ENCODE measurements around the gene SFTPB.
"Not testable (repeated sequence)": the region's sequence is repeated elsewhere in the genome, so short reads cannot be mapped to it uniquely, and the experiment has no call there.

Gene SFTPB

GRCh38 chr2:85672456-85672855 is 4.5 kb upstream of the SFTPB start:
- Histone ChIP-seq H3K27me3 (ENCODE audit: control insufficient read depth in 1 of 2, insufficient read depth in 2 of 2, low read length in 2 of 2) (no peaks in the 10 kb centered on the region), H3K9ac (ENCODE audit: low read length) (no peak overlapping the region), H3K4me3 (ENCODE audit: low read depth in 1 of 2, low read length in 2 of 2) (no peak overlapping the region), H3K4me1 (ENCODE audit: insufficient read depth, low read length) (no peaks in the 10 kb centered on the region), H3K36me3 (ENCODE audit: insufficient read depth, low read length) (no peaks in the 10 kb centered on the region), H3K27ac (ENCODE audit: low read depth, low read length) (no peak overlapping the region), H3K9me3 (ENCODE audit: low read length) (no peaks in the 10 kb centered on the region)

GRCh38 chr2:85670416-85670815 is 2.4 kb upstream of the SFTPB start:
- H3K27me3 ChIP-seq (ENCODE audit: control insufficient read depth in 1 of 2, insufficient read depth in 2 of 2, low read length in 2 of 2); H3K4me1 ChIP-seq (ENCODE audit: insufficient read depth, low read length): not testable (repeated sequence)

DNA sequence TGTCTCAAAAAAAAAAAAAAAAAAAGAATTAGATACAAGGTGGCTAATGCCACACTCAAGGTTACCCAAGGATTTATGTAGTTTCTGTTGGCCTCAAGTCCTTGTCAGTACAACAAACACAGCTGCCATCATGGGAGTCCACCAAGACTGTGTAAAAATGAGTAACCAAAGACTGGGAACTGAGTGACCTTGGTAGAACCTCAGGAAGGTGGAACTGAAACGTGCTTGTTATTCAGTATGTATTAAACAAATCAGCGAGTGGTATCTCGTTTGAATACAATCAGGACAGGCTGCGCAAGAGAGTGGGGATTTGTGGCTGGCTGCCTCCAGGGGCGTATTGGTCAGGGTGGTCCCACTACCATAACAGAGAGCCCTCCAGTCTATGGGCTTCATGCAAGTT is 1.6 kb upstream of the SFTPB start:
- no peaks in the 10 kb centered on the region for H3K36me3 ChIP-seq (ENCODE audit: insufficient read depth, low read length)
- H3K4me3 ChIP-seq (ENCODE audit: low read depth in 1 of 2, low read length in 2 of 2) = no peak overlapping the region
- H3K9me3 ChIP-seq (ENCODE audit: low read length) = no peaks in the 10 kb centered on the region
- no peak overlapping the region for H3K9ac ChIP-seq (ENCODE audit: low read length)
- no peaks in the 10 kb centered on the region for H3K4me1 ChIP-seq (ENCODE audit: insufficient read depth, low read length)
- H3K27ac ChIP-seq (ENCODE audit: low read depth, low read length) = no peak overlapping the region
- H3K27me3 ChIP-seq (ENCODE audit: control insufficient read depth in 1 of 2, insufficient read depth in 2 of 2, low read length in 2 of 2) = no peaks in the 10 kb centered on the region

More at GRCh38 chr2:85670416-85670815, 2.4 kb upstream of the SFTPB start:
- not testable (repeated sequence) for H3K4me3 ChIP-seq (ENCODE audit: low read depth in 1 of 2, low read length in 2 of 2); H3K9me3 ChIP-seq (ENCODE audit: low read length); H3K27ac ChIP-seq (ENCODE audit: low read depth, low read length); H3K36me3 ChIP-seq (ENCODE audit: insufficient read depth, low read length); H3K9ac ChIP-seq (ENCODE audit: low read length)

DNA sequence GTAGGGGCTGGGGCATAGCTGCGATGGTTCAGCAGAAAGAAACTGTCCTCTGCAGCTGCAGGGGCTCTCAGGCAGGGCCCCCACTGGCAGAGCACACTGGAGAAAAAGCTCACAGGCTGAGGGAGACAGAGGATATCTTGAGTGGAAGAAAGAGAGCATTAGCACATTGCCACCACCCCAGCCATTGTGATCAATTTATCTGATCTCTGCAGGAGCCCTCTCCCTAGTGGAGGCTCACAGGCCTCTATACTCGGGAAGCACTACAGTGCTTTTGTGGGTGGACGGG is 801 bp upstream of the SFTPB start:
- no peaks in the 10 kb centered on the region for H3K36me3 ChIP-seq (ENCODE audit: insufficient read depth, low read length)
- H3K4me3 ChIP-seq (ENCODE audit: low read depth in 1 of 2, low read length in 2 of 2) = no peak overlapping the region
- no peak overlapping the region for H3K27ac ChIP-seq (ENCODE audit: low read depth, low read length)
- no peaks in the 10 kb centered on the region for H3K4me1 ChIP-seq (ENCODE audit: insufficient read depth, low read length)
- H3K27me3 ChIP-seq (ENCODE audit: control insufficient read depth in 1 of 2, insufficient read depth in 2 of 2, low read length in 2 of 2) = no peaks in the 10 kb centered on the region
- H3K9ac ChIP-seq (ENCODE audit: low read length) = no peak overlapping the region
- no peaks in the 10 kb centered on the region for H3K9me3 ChIP-seq (ENCODE audit: low read length)

DNA sequence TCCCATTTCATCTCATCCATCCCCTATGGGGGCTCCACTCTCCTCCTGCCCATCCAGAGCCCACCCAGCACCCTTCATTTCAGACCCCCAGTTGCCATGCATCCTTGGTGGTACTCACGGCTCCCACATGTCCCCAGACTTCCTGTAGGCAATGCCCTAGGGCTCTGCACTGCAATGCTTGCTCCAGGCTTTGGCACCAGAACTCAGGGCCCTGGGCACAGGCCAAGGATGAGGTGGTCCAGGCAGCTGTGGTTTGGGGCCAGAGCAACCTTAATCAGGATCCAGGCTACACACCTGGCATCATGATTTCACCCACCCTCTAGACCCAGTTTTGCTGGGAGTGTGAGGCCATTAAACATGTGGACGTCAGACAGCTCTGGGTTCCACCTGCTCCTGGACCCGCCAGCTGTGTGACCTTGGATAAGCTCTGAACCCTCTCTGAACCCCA is 414 bp downstream of the SFTPB start:
- no peaks in the 10 kb centered on the region for H3K4me1 ChIP-seq (ENCODE audit: insufficient read depth, low read length)
- no peak overlapping the region for H3K9ac ChIP-seq (ENCODE audit: low read length)
- no peaks in the 10 kb centered on the region for H3K27me3 ChIP-seq (ENCODE audit: control insufficient read depth in 1 of 2, insufficient read depth in 2 of 2, low read length in 2 of 2)
- no peak overlapping the region for H3K4me3 ChIP-seq (ENCODE audit: low read depth in 1 of 2, low read length in 2 of 2)
- H3K36me3 ChIP-seq (ENCODE audit: insufficient read depth, low read length) = no peaks in the 10 kb centered on the region
- no peaks in the 10 kb centered on the region for H3K9me3 ChIP-seq (ENCODE audit: low read length)
- H3K27ac ChIP-seq (ENCODE audit: low read depth, low read length) = no peak overlapping the region

DNA sequence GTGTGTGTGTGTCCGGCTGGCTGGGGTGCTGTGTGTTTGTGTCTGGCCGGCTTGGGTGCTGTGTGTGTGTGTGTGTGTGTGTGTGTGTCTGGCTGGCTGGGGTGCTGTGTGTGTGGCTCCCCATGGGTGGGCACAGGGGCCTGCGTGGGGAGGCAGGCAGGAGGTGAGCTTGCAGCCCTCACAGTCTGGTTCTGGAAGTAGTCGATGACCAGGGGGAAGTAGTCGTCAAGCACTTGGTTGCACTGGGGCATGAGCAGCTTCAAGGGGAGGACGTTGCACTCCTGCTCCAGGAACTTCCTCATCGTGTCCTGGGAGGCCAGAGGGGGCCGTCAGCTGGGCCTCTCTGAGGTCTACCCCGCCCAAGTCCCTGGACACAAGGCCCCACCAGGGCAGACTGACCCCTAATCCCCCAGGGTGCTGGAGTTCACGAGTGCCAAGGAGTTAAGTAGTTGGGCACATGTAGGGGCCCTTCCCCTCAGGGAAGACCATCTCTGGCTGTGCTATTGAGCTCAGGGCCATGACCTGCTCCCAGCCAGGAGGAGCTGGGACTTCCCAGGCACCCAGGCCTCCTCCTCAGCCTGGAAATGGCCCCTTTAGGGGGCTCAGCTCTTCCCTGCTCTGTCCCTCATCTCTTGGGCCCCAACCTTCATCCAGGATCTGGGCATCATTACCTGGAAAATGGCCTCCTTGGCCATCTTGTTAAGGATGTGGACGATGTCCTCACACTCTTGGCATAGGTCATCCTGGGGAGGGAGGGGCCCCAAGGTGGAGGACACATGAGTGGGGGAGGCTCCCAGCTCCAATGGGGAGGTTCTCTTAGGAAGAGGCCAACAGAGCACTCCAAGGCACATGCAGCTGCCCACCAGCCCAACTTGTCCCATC is 1.3 kb downstream of the SFTPB start:
- H3K36me3 ChIP-seq (ENCODE audit: insufficient read depth, low read length) = no peaks in the 10 kb centered on the region
- H3K9ac ChIP-seq (ENCODE audit: low read length) = no peak overlapping the region
- H3K9me3 ChIP-seq (ENCODE audit: low read length) = no peaks in the 10 kb centered on the region
- no peaks in the 10 kb centered on the region for H3K27me3 ChIP-seq (ENCODE audit: control insufficient read depth in 1 of 2, insufficient read depth in 2 of 2, low read length in 2 of 2)
- no peaks in the 10 kb centered on the region for H3K4me1 ChIP-seq (ENCODE audit: insufficient read depth, low read length)
- no peak overlapping the region for H3K4me3 ChIP-seq (ENCODE audit: low read depth in 1 of 2, low read length in 2 of 2)
- no peak overlapping the region for H3K27ac ChIP-seq (ENCODE audit: low read depth, low read length)

DNA sequence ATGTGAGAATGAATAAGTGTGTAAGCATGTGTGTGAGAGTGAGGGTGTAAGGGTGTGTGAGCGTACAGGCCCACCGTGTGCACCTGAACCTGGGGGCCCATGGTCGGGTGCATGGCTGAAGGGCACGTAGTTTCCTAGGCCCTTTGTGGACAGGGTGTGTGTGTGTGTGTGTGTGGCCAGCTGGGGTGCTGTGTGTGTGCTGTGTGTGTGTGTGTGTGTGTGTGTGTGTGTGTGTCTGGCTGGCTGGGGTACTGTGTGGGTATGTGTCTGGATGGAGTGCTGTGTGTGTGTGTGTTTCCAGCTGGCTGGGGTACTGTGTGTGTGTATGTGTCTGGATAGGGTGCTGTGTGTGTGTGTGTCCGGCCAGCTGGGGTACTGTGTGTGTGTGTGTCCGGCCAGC is 2.0 kb downstream of the SFTPB start:
- Histone ChIP-seq H3K9me3 (ENCODE audit: low read length) (no peaks in the 10 kb centered on the region), H3K4me1 (ENCODE audit: insufficient read depth, low read length) (no peaks in the 10 kb centered on the region), H3K36me3 (ENCODE audit: insufficient read depth, low read length) (no peaks in the 10 kb centered on the region), H3K27ac (ENCODE audit: low read depth, low read length) (no peak overlapping the region), H3K9ac (ENCODE audit: low read length) (no peak overlapping the region), H3K27me3 (ENCODE audit: control insufficient read depth in 1 of 2, insufficient read depth in 2 of 2, low read length in 2 of 2) (no peaks in the 10 kb centered on the region), H3K4me3 (ENCODE audit: low read depth in 1 of 2, low read length in 2 of 2) (no peak overlapping the region)

- Histone ChIP-seq H3K36me3 (ENCODE audit: insufficient read depth, low read length) (no peaks in the 10 kb centered on the region), H3K9ac (ENCODE audit: low read length) (no peak overlapping the region), H3K27me3 (ENCODE audit: control insufficient read depth in 1 of 2, insufficient read depth in 2 of 2, low read length in 2 of 2) (no peaks in the 10 kb centered on the region), H3K9me3 (ENCODE audit: low read length) (no peaks in the 10 kb centered on the region), H3K4me3 (ENCODE audit: low read depth in 1 of 2, low read length in 2 of 2) (no peak overlapping the region), H3K4me1 (ENCODE audit: insufficient read depth, low read length) (no peaks in the 10 kb centered on the region), H3K27ac (ENCODE audit: low read depth, low read length) (no peak overlapping the region)
These were observed 2.6 kb downstream of the SFTPB start for GRCh38 chr2:85665264-85665937.

- Histone ChIP-seq H3K9me3 (ENCODE audit: low read length) (no peaks in the 10 kb centered on the region), H3K4me3 (ENCODE audit: low read depth in 1 of 2, low read length in 2 of 2) (no peak overlapping the region), H3K27me3 (ENCODE audit: control insufficient read depth in 1 of 2, insufficient read depth in 2 of 2, low read length in 2 of 2) (no peaks in the 10 kb centered on the region), H3K9ac (ENCODE audit: low read length) (no peak overlapping the region), H3K27ac (ENCODE audit: low read depth, low read length) (no peak overlapping the region), H3K36me3 (ENCODE audit: insufficient read depth, low read length) (no peaks in the 10 kb centered on the region), H3K4me1 (ENCODE audit: insufficient read depth, low read length) (no peaks in the 10 kb centered on the region)
These were observed 4.1 kb downstream of the SFTPB start for GRCh38 chr2:85663594-85664565.

DNA sequence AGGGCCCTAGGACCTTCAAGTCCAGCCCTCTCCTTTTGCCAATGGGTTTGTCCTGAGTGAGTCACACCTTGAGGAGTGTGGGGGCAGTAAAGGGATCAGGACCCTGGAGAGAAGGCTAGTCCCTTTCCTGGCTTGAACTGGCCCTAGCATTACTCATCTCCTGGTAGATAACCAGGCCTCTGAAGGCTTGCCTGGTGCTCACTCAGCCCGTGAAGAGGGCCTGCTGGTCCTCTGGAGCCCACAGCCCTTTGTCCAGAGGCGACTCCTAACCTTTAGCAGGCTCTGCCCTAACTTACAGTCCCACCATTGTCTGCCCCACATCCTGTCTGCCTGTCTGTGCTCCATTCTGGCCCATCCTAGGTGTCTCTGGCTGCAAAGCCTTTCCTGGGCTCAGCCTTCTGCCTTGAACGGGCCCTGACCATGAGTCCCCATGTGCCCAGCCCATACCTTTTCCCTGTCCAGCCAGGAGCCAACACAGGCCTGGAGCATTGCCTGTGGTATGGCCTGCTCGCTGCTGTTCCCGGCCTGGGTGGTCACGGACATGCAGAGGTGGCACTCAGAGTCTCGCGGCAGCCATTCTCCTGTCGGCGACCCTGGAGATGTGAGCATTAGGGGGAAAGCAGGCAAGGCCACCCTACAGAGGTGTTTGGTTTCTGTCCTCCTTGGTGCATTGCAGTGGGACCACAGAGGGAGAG is 5.0 kb downstream of the SFTPB start:
- Histone ChIP-seq H3K27ac (ENCODE audit: low read depth, low read length) (no peak overlapping the region), H3K4me1 (ENCODE audit: insufficient read depth, low read length) (no peaks in the 10 kb centered on the region), H3K27me3 (ENCODE audit: control insufficient read depth in 1 of 2, insufficient read depth in 2 of 2, low read length in 2 of 2) (no peaks in the 10 kb centered on the region), H3K9me3 (ENCODE audit: low read length) (no peaks in the 10 kb centered on the region), H3K9ac (ENCODE audit: low read length) (no peak overlapping the region), H3K36me3 (ENCODE audit: insufficient read depth, low read length) (no peaks in the 10 kb centered on the region), H3K4me3 (ENCODE audit: low read depth in 1 of 2, low read length in 2 of 2) (no peak overlapping the region)
